Stimulated activated CD4-positive, alpha-beta T cell treated with anti-CD3 and anti-CD28 coated beads, Interleukin-12 subunit alpha, Interleukin-12 subunit beta, amount 100 ng/mL, for 4 hours (primary cell): Measurements from ENCODE around the gene JAKMIP2.

ENCODE experiments used
- DNase-seq: peaks from one replicate; pipeline ENCODE4 v3.0.0-alpha.2; 2020

Gene JAKMIP2

GRCh38 chr5:147786142-147786541 is 3.6 kb upstream of the JAKMIP2 start:
- no peak for DNase-seq

GRCh38 chr5:147784146-147784987 is 1.8 kb upstream of the JAKMIP2 start:
- no peak for DNase-seq

- DNase-seq = no peak
These were observed 1.5 kb downstream of the JAKMIP2 start for GRCh38 chr5:147780924-147781573.

- no peak for DNase-seq
These were observed 2.8 kb downstream of the JAKMIP2 start for GRCh38 chr5:147779694-147780093.

- DNase-seq = no peak
These were observed 5.5 kb downstream of the JAKMIP2 start for GRCh38 chr5:147776989-147777388.

GRCh38 chr5:147773587-147773986 is 8.9 kb downstream of the JAKMIP2 start:
- no peak for DNase-seq

GRCh38 chr5:147773139-147773538 is 9.4 kb downstream of the JAKMIP2 start:
- no peak for DNase-seq

GRCh38 chr5:147767048-147767447 is 15.5 kb downstream of the JAKMIP2 start:
- DNase-seq = no peak

GRCh38 chr5:147763791-147764525 is 18.6 kb downstream of the JAKMIP2 start:
- no peak for DNase-seq

GRCh38 chr5:147760086-147760875 is 22.2 kb downstream of the JAKMIP2 start:
- DNase-seq = no peak

- no peak for DNase-seq
These were observed 23.1 kb downstream of the JAKMIP2 start for GRCh38 chr5:147759441-147759840.

GRCh38 chr5:147756566-147756965 is 26.0 kb downstream of the JAKMIP2 start:
- no peak for DNase-seq

GRCh38 chr5:147754372-147755122 is 28.0 kb downstream of the JAKMIP2 start:
- no peak for DNase-seq

- no peak for DNase-seq
These were observed 28.8 kb downstream of the JAKMIP2 start for GRCh38 chr5:147753765-147754164.

GRCh38 chr5:147752666-147753290 is 29.8 kb downstream of the JAKMIP2 start:
- DNase-seq = no peak

- DNase-seq = no peak
These were observed 30.5 kb downstream of the JAKMIP2 start for GRCh38 chr5:147752033-147752432.

GRCh38 chr5:147751156-147751830 is 31.2 kb downstream of the JAKMIP2 start:
- DNase-seq = no peak

- no peak for DNase-seq
These were observed 32.5 kb downstream of the JAKMIP2 start for GRCh38 chr5:147750065-147750464.

- DNase-seq = no peak
These were observed 33.9 kb downstream of the JAKMIP2 start for GRCh38 chr5:147748590-147748989.

- no peak for DNase-seq
These were observed 35.5 kb downstream of the JAKMIP2 start for GRCh38 chr5:147746986-147747385.
